SK-N-SH (cell line): ENCODE data around the gene SAMD4B. TPM values are rescaled to one million over a fixed set of nuclear protein-coding genes. Genes with fewer than 3 reads are reported as not detected.

Experiments
- CTCF ChIA-PET: fragments of 300-600, 350-600 bp; formaldehyde crosslinking; extraction: SDS; loops from one replicate; lab custom pipeline; 2021; lab: Yijun Ruan, JAX
- POLR2A ChIA-PET: fragments of 350-600 bp; sonication (Branson Sonifier 250); formaldehyde crosslinking; extraction: SDS; loops from one replicate; lab custom pipeline; 2020; ENCODE audit warnings: antibody characterized with exemption, inconsistent platforms; lab: Yijun Ruan, JAX
- DNase-seq: peaks from one replicate; pipeline ENCODE4 v3.0.0; 2012
- H2AFZ ChIP-seq: fragments of 200-600 bp; sonication (generic); 2 replicates; pipeline ENCODE4 v1.8.1; 2016; ENCODE audit warnings: antibody characterized with exemption, mild to moderate bottlenecking, low read depth
- H3F3A ChIP-seq: fragments of 200-600 bp; sonication (generic); replicated peaks from 2 replicates; pipeline ENCODE3; 2016; ENCODE audit warnings: antibody characterized with exemption, mild to moderate bottlenecking; ENCODE audit not compliant: insufficient read depth
- H3K27ac ChIP-seq, 2 experiments: fragments of 200-500 bp in 1 of 2; fragments of 200-600 bp in 1 of 2; sonication (Bioruptor generic) in 1 of 2; sonication (generic), shearing (Covaris generic) in 1 of 2; 2 replicates each; pipeline versions ENCODE4 v1.5.1 to v1.6.1; 2014 to 2016; ENCODE audit warnings: low read depth in 2 of 2, inconsistent platforms in 1 of 2, low read length in 1 of 2, mild to moderate bottlenecking in 1 of 2, mixed read lengths in 1 of 2
- H3K27me3 ChIP-seq: fragments of 200-600 bp; sonication (generic), shearing (Covaris generic); 2 replicates; pipeline ENCODE4 v1.6.1; 2016; ENCODE audit warnings: mixed run types; ENCODE audit not compliant: insufficient read depth
- H3K36me3 ChIP-seq, 2 experiments: fragments of 200-500 bp in 1 of 2; fragments of 200-600 bp in 1 of 2; sonication (Bioruptor generic) in 1 of 2; sonication (generic) in 1 of 2; replicated peaks in 1 of 2; 2 replicates each; pipeline versions ENCODE3 to v1.5.1; 2014 to 2016; ENCODE audit warnings: low read length in 1 of 2, mild to moderate bottlenecking in 1 of 2; ENCODE audit not compliant: insufficient read depth in 2 of 2, control insufficient read depth in 1 of 2
- H3K4me1 ChIP-seq, 2 experiments: fragments of 200-500 bp in 1 of 2; fragments of 200-600 bp in 1 of 2; sonication (Bioruptor generic) in 1 of 2; sonication (generic), shearing (Covaris generic) in 1 of 2; 2 replicates each; pipeline versions ENCODE4 v1.5.1 to v1.6.1; 2014 to 2016; ENCODE audit warnings: low read depth in 1 of 2, low read length in 1 of 2, mixed run types in 1 of 2; ENCODE audit not compliant: insufficient read depth in 2 of 2, control insufficient read depth in 1 of 2
- H3K4me2 ChIP-seq: fragments of 200-600 bp; sonication (generic), shearing (Covaris generic); 2 replicates; pipeline ENCODE4 v1.6.1; 2017; ENCODE audit warnings: mixed run types
- H3K4me3 ChIP-seq, 2 experiments: fragments of 200-500 bp in 1 of 2; fragments of 200-600 bp in 1 of 2; sonication (Bioruptor generic) in 1 of 2; sonication (generic), shearing (Covaris generic) in 1 of 2; 2 replicates each; pipeline versions ENCODE4 v1.5.1 to v1.8.1; 2014 to 2016; ENCODE audit warnings: low read depth in 2 of 2, inconsistent platforms in 1 of 2, low read length in 1 of 2, mild to moderate bottlenecking in 1 of 2, mixed read lengths in 1 of 2, moderate library complexity in 1 of 2
- H3K79me2 ChIP-seq: fragments of 200-600 bp; sonication (generic); 2 replicates; pipeline ENCODE4 v1.8.1; 2017; ENCODE audit warnings: mild to moderate bottlenecking; ENCODE audit not compliant: insufficient read depth
- H3K9ac ChIP-seq: fragments of 200-600 bp; sonication (generic); 2 replicates; pipeline ENCODE4 v1.6.1; 2017; ENCODE audit warnings: mixed run types
- H3K9me2 ChIP-seq: fragments of 200-600 bp; sonication (generic); 2 replicates; pipeline ENCODE4 v1.6.1; 2017; ENCODE audit warnings: mixed run types
- H3K9me3 ChIP-seq: fragments of 200-600 bp; sonication (generic); 2 replicates; pipeline ENCODE4 v1.6.1; 2017; ENCODE audit warnings: mixed run types, mild to moderate bottlenecking, moderate library complexity
- H4K20me1 ChIP-seq: fragments of 200-600 bp; sonication (generic); 2 replicates; pipeline ENCODE4 v1.6.1; 2017; ENCODE audit warnings: mild to moderate bottlenecking, mixed run types; ENCODE audit not compliant: insufficient read depth
- EP300 ChIP-seq, 2 experiments: IDR thresholded peaks; 2 replicates each; pipeline versions ENCODE4 v1.4.0 to v1.6.1; 2012; ENCODE audit warnings: borderline replicate concordance in 1 of 2, low read depth in 1 of 2, low read length in 1 of 2
- FOSL2 ChIP-seq: IDR thresholded peaks from 2 replicates; pipeline ENCODE4 v1.4.0; 2012; ENCODE audit warnings: low read depth, mild to moderate bottlenecking, moderate library complexity, borderline replicate concordance
- FOXM1 ChIP-seq: IDR thresholded peaks from 2 replicates; pipeline ENCODE4 v1.4.0; 2012; ENCODE audit warnings: low read depth, mild to moderate bottlenecking
- JUND ChIP-seq: IDR thresholded peaks from 2 replicates; pipeline ENCODE4 v1.4.0; 2012
- MXI1 ChIP-seq: IDR thresholded peaks from 2 replicates; pipeline ENCODE4 v1.6.1; 2012; ENCODE audit warnings: mild to moderate bottlenecking, low read depth, low read length, improper control_type of control experiment
- NFIC ChIP-seq: IDR thresholded peaks from 2 replicates; pipeline ENCODE4 v1.4.0; 2012; ENCODE audit warnings: borderline replicate concordance
- RAD21 ChIP-seq: IDR thresholded peaks from 2 replicates; pipeline ENCODE4 v1.6.1; 2012; ENCODE audit warnings: mild to moderate bottlenecking, low read length
- RCOR1 ChIP-seq: fragments of 150-350 bp; IDR thresholded peaks from 2 replicates; pipeline ENCODE4 v1.6.1; 2017; ENCODE audit warnings: antibody characterized with exemption, low read length
- RXRA ChIP-seq: IDR thresholded peaks from 2 replicates; pipeline ENCODE4 v1.4.0; 2012; ENCODE audit warnings: low read depth, mild to moderate bottlenecking, borderline replicate concordance
- TAF1 ChIP-seq: IDR thresholded peaks from 2 replicates; pipeline ENCODE4 v1.6.1; 2012; ENCODE audit warnings: low read depth, mild to moderate bottlenecking, low read length, moderate library complexity, borderline replicate concordance
- WGBS: methylation state at CpG from one replicate; pipeline ENCODE4 v1.1.6; 2017; ENCODE audit warnings: low lambda C conversion rate; 5-methylcytosine and 5-hydroxymethylcytosine counted together
- polyA plus RNA-seq, 3 experiments: library from polyadenylated mRNA; depleted of rRNA; stranded (reverse); fragments of >200 nt; gene quantifications; 2 replicates each; pipeline ENCODE4 v1.2.3, GENCODE V29; 2012
- TF ChIP-seq, protein P1 (sequence below): IDR thresholded peaks from 2 replicates; pipeline ENCODE4 v1.6.1; 2012; ENCODE audit warnings: mild to moderate bottlenecking, low read depth, low read length, moderate library complexity
- TF ChIP-seq, protein P2 (sequence below): IDR thresholded peaks from 2 replicates; pipeline ENCODE4; 2012

The SAMD4B gene
- polyA plus RNA-seq, 1 of the 3 experiments (the other 2 are of a cell fraction) = 83.0 TPM

DNA sequence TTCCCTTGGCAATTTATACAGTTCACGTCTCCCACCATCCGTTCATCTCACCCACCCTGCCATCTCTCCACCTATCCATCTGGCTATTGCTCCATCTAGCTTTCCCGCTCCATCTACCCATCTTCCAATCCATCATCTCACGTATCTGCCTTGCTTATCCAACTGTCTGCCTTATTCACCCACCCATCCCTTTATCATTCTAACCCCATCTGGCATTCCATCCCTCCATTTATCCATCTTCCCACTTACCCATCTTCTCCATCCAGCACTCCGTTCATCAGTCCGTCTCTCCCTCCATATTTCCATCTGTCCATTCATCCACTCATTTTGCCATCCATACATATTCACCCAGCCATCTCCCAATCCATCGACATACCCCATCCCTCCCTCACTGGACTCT, 83.5 kb downstream of the SAMD4B start:
- H2AFZ ChIP-seq = no peak overlapping the region
- peaks cover 36% of the 10 kb centered on the region for H3F3A ChIP-seq
- CTCF ChIA-PET = interaction anchor here (1.0 to 3.1 kb wide), 3 partner anchors 12 to 106 kb away, joined by 3 to 15 read pairs (median 12); partner anchors contain the start of gene PLEKHG2
- H3K4me1 ChIP-seq = peaks cover 8 to 17% of the 10 kb centered on the region in 2 experiments; a peak in 3 of 4 replicates
- H3K9me3 ChIP-seq = no peaks in the 10 kb centered on the region
- H3K4me2 ChIP-seq = no peak overlapping the region
- 92% methylated on average over 7 of the region's 7 CpGs for WGBS
- H3K9me2 ChIP-seq = no peaks in the 10 kb centered on the region
- peak overlapping the region in 1 of 2 experiments; percentile 22; a peak in 1 of 4 replicates for H3K27ac ChIP-seq
- peaks cover 0 to 15% of the 10 kb centered on the region in 2 experiments for H3K36me3 ChIP-seq
- H3K4me3 ChIP-seq = no peak overlapping the region
- no peak for TF ChIP-seq NFIC
- TF ChIP-seq, protein P1, sequence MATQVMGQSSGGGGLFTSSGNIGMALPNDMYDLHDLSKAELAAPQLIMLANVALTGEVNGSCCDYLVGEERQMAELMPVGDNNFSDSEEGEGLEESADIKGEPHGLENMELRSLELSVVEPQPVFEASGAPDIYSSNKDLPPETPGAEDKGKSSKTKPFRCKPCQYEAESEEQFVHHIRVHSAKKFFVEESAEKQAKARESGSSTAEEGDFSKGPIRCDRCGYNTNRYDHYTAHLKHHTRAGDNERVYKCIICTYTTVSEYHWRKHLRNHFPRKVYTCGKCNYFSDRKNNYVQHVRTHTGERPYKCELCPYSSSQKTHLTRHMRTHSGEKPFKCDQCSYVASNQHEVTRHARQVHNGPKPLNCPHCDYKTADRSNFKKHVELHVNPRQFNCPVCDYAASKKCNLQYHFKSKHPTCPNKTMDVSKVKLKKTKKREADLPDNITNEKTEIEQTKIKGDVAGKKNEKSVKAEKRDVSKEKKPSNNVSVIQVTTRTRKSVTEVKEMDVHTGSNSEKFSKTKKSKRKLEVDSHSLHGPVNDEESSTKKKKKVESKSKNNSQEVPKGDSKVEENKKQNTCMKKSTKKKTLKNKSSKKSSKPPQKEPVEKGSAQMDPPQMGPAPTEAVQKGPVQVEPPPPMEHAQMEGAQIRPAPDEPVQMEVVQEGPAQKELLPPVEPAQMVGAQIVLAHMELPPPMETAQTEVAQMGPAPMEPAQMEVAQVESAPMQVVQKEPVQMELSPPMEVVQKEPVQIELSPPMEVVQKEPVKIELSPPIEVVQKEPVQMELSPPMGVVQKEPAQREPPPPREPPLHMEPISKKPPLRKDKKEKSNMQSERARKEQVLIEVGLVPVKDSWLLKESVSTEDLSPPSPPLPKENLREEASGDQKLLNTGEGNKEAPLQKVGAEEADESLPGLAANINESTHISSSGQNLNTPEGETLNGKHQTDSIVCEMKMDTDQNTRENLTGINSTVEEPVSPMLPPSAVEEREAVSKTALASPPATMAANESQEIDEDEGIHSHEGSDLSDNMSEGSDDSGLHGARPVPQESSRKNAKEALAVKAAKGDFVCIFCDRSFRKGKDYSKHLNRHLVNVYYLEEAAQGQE = no peak
- TF ChIP-seq TAF1 = no peak
- no peak for TF ChIP-seq RCOR1
- no peak for TF ChIP-seq MXI1
- no peak for TF ChIP-seq RAD21
- TF ChIP-seq FOXM1 = no peak
- TF ChIP-seq FOSL2 = no peak
- no peak for TF ChIP-seq EP300 (IDR thresholded peaks at IDR 0.05; ENCODE audit: borderline replicate concordance in 1 of 2, low read depth in 1 of 2, low read length in 1 of 2)
- no peak for TF ChIP-seq RXRA
- TF ChIP-seq JUND = no peak
- no peak for DNase-seq
- H4K20me1 ChIP-seq = no peaks in the 10 kb centered on the region
- H3K27me3 ChIP-seq = no peaks in the 10 kb centered on the region
- no peak overlapping the region for H3K9ac ChIP-seq
- no peaks in the 10 kb centered on the region; the same call in 1 of the 2 replicates for H3K79me2 ChIP-seq
- POLR2A ChIA-PET = interaction anchor here (2.2 to 2.9 kb wide), 2 partner anchors 10 kb away, joined by 15 to 17 read pairs; partner anchors contain the start of gene RPS16

DNA sequence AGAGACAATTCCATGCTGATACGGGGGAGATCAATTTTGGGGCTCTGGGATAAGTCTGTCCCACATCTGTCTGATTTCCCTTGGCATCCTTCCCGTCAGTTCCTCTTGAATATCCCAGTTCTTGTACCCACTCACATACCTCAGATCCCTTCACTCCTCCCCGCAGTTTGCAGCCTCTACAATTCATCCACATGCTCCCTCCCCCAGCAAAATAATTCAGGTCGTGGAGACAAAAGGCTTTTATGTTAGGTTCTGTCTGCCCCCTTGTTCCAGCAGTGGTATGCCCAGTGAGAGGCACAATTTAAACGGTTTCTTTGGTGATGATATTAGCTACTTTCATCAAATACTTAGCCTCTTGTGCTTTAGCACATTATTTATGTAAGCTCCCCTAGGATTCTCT, 83.9 kb downstream of the SAMD4B start:
- H4K20me1 ChIP-seq = no peaks in the 10 kb centered on the region
- TF ChIP-seq FOSL2 = no peak
- TF ChIP-seq, protein P2, sequence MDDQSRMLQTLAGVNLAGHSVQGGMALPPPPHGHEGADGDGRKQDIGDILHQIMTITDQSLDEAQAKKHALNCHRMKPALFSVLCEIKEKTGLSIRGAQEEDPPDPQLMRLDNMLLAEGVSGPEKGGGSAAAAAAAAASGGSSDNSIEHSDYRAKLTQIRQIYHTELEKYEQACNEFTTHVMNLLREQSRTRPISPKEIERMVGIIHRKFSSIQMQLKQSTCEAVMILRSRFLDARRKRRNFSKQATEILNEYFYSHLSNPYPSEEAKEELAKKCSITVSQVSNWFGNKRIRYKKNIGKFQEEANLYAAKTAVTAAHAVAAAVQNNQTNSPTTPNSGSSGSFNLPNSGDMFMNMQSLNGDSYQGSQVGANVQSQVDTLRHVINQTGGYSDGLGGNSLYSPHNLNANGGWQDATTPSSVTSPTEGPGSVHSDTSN = no peak
- TF ChIP-seq JUND = no peak
- 55% methylated on average over 5 of the region's 5 CpGs for WGBS
- H3K79me2 ChIP-seq = no peaks in the 10 kb centered on the region; the same call in 1 of the 2 replicates
- peak overlapping the region in 1 of 2 experiments; percentile 22; a peak in 1 of 4 replicates for H3K27ac ChIP-seq
- ChIA-PET CTCF (interaction anchor here (1.0 to 3.1 kb wide), 4 partner anchors 12 to 106 kb away, joined by 3 to 15 read pairs (median 9); partner anchors contain the start of gene PLEKHG2), POLR2A (interaction anchor here (0.8 to 2.2 kb wide), 2 partner anchors 10 to 12 kb away, joined by 4 to 15 read pairs; partner anchors contain the start of gene RPS16)
- H3K9me2 ChIP-seq = no peaks in the 10 kb centered on the region
- H3K4me1 ChIP-seq = peaks cover 8 to 21% of the 10 kb centered on the region in 2 experiments; a peak in 3 of 4 replicates
- H3K27me3 ChIP-seq = no peaks in the 10 kb centered on the region
- H3K9me3 ChIP-seq = no peaks in the 10 kb centered on the region
- H3K36me3 ChIP-seq = peaks cover 0 to 14% of the 10 kb centered on the region in 2 experiments
- peaks cover 39% of the 10 kb centered on the region for H3F3A ChIP-seq
- no peak for DNase-seq
- H3K4me2 ChIP-seq = no peak overlapping the region
- H3K4me3 ChIP-seq = no peak overlapping the region
- no peak overlapping the region for H2AFZ ChIP-seq
- no peak overlapping the region for H3K9ac ChIP-seq
